Breast epithelium (tissue), 3 donors: ENCODE data around the gene ANKRD2.

ENCODE experiments used
- POLR2AphosphoS5 ChIP-seq, 3 donors: sonication (generic); formaldehyde crosslinking; IDR thresholded peaks; one replicate each; pipeline ENCODE4 v1.6.1; 2017; ENCODE audit warnings: antibody characterized with exemption in 3 of 3
- TF ChIP-seq, protein P1 (sequence below), 3 donors: fragments of 450-650 bp; IDR thresholded peaks; one replicate each; pipeline ENCODE4 v1.5.1; 2016 to 2017; ENCODE audit warnings: antibody characterized with exemption in 3 of 3, mild to moderate bottlenecking in 3 of 3, moderate library complexity in 3 of 3

DNA sequence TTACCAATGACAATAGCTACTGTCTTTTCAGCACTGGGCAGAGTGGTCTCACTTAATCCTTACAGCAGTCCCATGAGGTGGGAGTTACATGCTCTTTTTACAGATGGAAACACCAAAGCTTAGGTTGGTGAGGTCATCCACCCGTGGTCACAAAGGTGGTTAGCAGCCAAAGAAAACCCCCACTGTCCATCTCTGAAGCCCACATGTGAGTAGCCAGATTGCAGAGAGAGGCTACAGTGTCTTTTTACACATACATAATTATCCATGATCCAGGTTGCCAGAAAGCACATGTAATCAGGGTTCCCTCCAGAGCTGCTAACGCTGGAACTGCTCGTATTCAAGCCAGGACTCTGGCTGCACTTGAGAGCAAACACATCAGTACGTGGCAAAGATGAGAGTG is 24.6 kb upstream of the ANKRD2 start:
- TF ChIP-seq, protein P1, sequence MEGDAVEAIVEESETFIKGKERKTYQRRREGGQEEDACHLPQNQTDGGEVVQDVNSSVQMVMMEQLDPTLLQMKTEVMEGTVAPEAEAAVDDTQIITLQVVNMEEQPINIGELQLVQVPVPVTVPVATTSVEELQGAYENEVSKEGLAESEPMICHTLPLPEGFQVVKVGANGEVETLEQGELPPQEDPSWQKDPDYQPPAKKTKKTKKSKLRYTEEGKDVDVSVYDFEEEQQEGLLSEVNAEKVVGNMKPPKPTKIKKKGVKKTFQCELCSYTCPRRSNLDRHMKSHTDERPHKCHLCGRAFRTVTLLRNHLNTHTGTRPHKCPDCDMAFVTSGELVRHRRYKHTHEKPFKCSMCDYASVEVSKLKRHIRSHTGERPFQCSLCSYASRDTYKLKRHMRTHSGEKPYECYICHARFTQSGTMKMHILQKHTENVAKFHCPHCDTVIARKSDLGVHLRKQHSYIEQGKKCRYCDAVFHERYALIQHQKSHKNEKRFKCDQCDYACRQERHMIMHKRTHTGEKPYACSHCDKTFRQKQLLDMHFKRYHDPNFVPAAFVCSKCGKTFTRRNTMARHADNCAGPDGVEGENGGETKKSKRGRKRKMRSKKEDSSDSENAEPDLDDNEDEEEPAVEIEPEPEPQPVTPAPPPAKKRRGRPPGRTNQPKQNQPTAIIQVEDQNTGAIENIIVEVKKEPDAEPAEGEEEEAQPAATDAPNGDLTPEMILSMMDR (IDR thresholded peaks at IDR 0.05) = no peak
- no peak for TF ChIP-seq POLR2AphosphoS5 (IDR thresholded peaks at IDR 0.05)
